Keratinocyte (primary cell): ENCODE data around the gene CCND1. TPM values are rescaled to one million over a fixed set of nuclear protein-coding genes. Genes with fewer than 3 reads are reported as not detected.

Experiments used
- DNase-seq: peaks from one replicate; pipeline ENCODE4 v3.0.0-alpha.2; 2011; ENCODE audit warnings: low read depth, missing footprints, low spot score
- FAIRE-seq: peaks from 2 replicates; lab custom pipeline; 2011; peaks lifted over from hg19 to GRCh38; lab: Jason Lieb, UNC
- H2AFZ ChIP-seq: 2 replicates; pipeline ENCODE4 v1.6.0; 2012; ENCODE audit warnings: low read length, control low read depth, inconsistent platforms; ENCODE audit not compliant: control insufficient read depth
- H3K27ac ChIP-seq: 2 replicates; pipeline ENCODE4 v1.5.1; 2011; ENCODE audit warnings: low read length; ENCODE audit not compliant: control insufficient read depth, insufficient read depth
- H3K27me3 ChIP-seq: 3 replicates; pipeline ENCODE4 v1.6.0; 2011; ENCODE audit warnings: low read length; ENCODE audit not compliant: control insufficient read depth, insufficient read depth; ENCODE audit errors: extremely low read depth
- H3K36me3 ChIP-seq, 2 experiments: 2 replicates in 1 of 2; 3 replicates in 1 of 2; pipeline ENCODE4 v1.5.1; 2011; ENCODE audit warnings: low read length in 2 of 2, mild to moderate bottlenecking in 1 of 2; ENCODE audit not compliant: control insufficient read depth in 2 of 2, insufficient read depth in 2 of 2; ENCODE audit errors: extremely low read depth in 1 of 2
- H3K4me1 ChIP-seq: 3 replicates; pipeline ENCODE4 v1.5.1; 2011; ENCODE audit warnings: low read length; ENCODE audit not compliant: control insufficient read depth, insufficient read depth; ENCODE audit errors: extremely low read depth
- H3K4me2 ChIP-seq: 3 replicates; pipeline ENCODE4 v1.6.0; 2011; ENCODE audit warnings: low read depth, low read length; ENCODE audit not compliant: control insufficient read depth, insufficient read depth; ENCODE audit errors: extremely low read depth
- H3K4me3 ChIP-seq, 3 experiments: fragments of 200-600 bp in 1 of 3; sonication (generic) in 1 of 3; 2 replicates in 2 of 3; 3 replicates in 1 of 3; pipeline ENCODE4 v1.5.1; 2011 to 2016; ENCODE audit warnings: low read length in 3 of 3, mild to moderate bottlenecking in 3 of 3, control low read depth in 2 of 3, inconsistent platforms in 1 of 3, low read depth in 1 of 3, mixed read lengths in 1 of 3, mixed run types in 1 of 3, moderate library complexity in 1 of 3; ENCODE audit not compliant: control insufficient read depth in 2 of 3, insufficient read depth in 2 of 3; ENCODE audit errors: extremely low read depth in 1 of 3
- H3K79me2 ChIP-seq: 2 replicates; pipeline ENCODE4 v1.6.0; 2012; ENCODE audit warnings: low read length; ENCODE audit not compliant: control insufficient read depth, insufficient read depth
- H3K9ac ChIP-seq: 3 replicates; pipeline ENCODE4 v1.6.0; 2011; ENCODE audit warnings: low read length; ENCODE audit not compliant: control insufficient read depth, insufficient read depth; ENCODE audit errors: extremely low read depth
- H3K9me1 ChIP-seq: 3 replicates; pipeline ENCODE4 v1.6.0; 2011; ENCODE audit warnings: low read length; ENCODE audit not compliant: control insufficient read depth, insufficient read depth; ENCODE audit errors: extremely low read depth
- H3K9me3 ChIP-seq: 2 replicates; pipeline ENCODE4 v1.5.1; 2012; ENCODE audit warnings: low read depth, low read length; ENCODE audit not compliant: control insufficient read depth
- H4K20me1 ChIP-seq: 3 replicates; pipeline ENCODE4 v1.6.0; 2011; ENCODE audit warnings: low read length; ENCODE audit not compliant: control insufficient read depth, insufficient read depth; ENCODE audit errors: extremely low read depth
- EZH2 ChIP-seq: IDR thresholded peaks from one replicate; pipeline ENCODE4 v1.6.1; 2012; ENCODE audit warnings: inconsistent platforms, mild to moderate bottlenecking, low read length, moderate library complexity
- dilution Hi-C: fragments of 300-500 bp; cut with MboI; formaldehyde crosslinking; loops from one replicate; pipeline ENCODE4 v1.7.0; 2020; ENCODE audit warnings: low sequenced_read_pairs; ENCODE audit not compliant: extremely low pct_ligation_motif_present
- polyA plus RNA-seq, 5 experiments: library from polyadenylated mRNA; depleted of rRNA in 3 of 5; stranded (reverse) in 3 of 5; stranded (forward) in 1 of 5; unstranded in 1 of 5; fragments of >200 nt; gene quantifications; 1 replicate in 1 of 5; 2 replicates in 3 of 5; 3 replicates in 1 of 5; pipeline versions ENCODE4 v1.2.1 to v1.2.3, GENCODE V29; 2011 to 2012; ENCODE audit warnings: missing spikeins in 2 of 5, low read depth in 1 of 5, low replicate concordance in 1 of 5
- TF ChIP-seq, protein P1 (sequence below), 3 experiments: IDR thresholded peaks in 1 of 3; conservative IDR thresholded peaks in 1 of 3; optimal IDR thresholded peaks in 1 of 3; 2 replicates in 2 of 3; 3 replicates in 1 of 3; pipeline versions ENCODE3 to v1.5.1; 2011; ENCODE audit warnings: low read length in 3 of 3, mild to moderate bottlenecking in 3 of 3, moderate library complexity in 2 of 3, control low read depth in 1 of 3, inconsistent platforms in 1 of 3; ENCODE audit not compliant: insufficient read depth in 2 of 3; ENCODE audit errors: extremely low read depth in 1 of 3

CCND1 gene
- polyA plus RNA-seq, 1 donor (not counting 4 experiments of a cell fraction or from before 2014, with no cell fraction given) = 124 TPM

DNA sequence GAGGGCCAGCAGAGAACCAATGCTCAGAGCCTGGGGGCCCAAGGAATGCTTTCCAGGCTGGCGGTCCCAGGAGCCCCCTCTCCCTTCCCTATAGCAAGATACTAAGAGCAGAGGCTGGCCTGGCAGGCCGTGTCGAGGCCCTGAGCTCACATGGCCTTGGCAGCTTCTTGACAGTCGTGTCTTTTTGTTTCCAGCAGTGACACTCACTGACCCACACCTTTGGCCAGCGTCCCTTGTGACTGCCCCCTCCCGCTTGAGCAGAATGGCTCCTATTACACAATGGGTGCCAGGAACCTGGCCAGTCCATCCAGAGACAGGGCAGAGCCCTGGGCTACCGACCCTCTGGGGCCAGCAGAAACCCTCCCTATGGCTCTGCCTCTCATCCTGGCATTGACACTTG lies 6.4 kb upstream of the CCND1 start:
- Histone ChIP-seq H3K79me2 (no peaks in the 10 kb centered on the region), H4K20me1 (no peaks in the 10 kb centered on the region), H3K4me2 (no peak overlapping the region), H3K27ac (no peak overlapping the region), H3K4me3 (no peak overlapping the region), H2AFZ (no peak overlapping the region), H3K4me1 (peaks cover 17% of the 10 kb centered on the region), H3K9ac (no peak overlapping the region), H3K27me3 (peaks cover 12% of the 10 kb centered on the region), H3K9me3 (no peaks in the 10 kb centered on the region), H3K36me3 (no peaks in the 10 kb centered on the region), H3K9me1 (no peaks in the 10 kb centered on the region)
- FAIRE-seq (no peak), DNase-seq (no peak)
- dilution Hi-C loops = no loop called here
- TF ChIP-seq, protein P1, sequence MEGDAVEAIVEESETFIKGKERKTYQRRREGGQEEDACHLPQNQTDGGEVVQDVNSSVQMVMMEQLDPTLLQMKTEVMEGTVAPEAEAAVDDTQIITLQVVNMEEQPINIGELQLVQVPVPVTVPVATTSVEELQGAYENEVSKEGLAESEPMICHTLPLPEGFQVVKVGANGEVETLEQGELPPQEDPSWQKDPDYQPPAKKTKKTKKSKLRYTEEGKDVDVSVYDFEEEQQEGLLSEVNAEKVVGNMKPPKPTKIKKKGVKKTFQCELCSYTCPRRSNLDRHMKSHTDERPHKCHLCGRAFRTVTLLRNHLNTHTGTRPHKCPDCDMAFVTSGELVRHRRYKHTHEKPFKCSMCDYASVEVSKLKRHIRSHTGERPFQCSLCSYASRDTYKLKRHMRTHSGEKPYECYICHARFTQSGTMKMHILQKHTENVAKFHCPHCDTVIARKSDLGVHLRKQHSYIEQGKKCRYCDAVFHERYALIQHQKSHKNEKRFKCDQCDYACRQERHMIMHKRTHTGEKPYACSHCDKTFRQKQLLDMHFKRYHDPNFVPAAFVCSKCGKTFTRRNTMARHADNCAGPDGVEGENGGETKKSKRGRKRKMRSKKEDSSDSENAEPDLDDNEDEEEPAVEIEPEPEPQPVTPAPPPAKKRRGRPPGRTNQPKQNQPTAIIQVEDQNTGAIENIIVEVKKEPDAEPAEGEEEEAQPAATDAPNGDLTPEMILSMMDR (optimal IDR thresholded peaks at IDR 0.05 in 1 of 3, IDR thresholded peaks at IDR 0.05 in 1 of 3, conservative IDR thresholded peaks at IDR 0.05 in 1 of 3; ENCODE audit: extremely low read depth in 1 of 3, insufficient read depth in 2 of 3, low read length in 3 of 3) = no peak
- TF ChIP-seq EZH2 = no peak

DNA sequence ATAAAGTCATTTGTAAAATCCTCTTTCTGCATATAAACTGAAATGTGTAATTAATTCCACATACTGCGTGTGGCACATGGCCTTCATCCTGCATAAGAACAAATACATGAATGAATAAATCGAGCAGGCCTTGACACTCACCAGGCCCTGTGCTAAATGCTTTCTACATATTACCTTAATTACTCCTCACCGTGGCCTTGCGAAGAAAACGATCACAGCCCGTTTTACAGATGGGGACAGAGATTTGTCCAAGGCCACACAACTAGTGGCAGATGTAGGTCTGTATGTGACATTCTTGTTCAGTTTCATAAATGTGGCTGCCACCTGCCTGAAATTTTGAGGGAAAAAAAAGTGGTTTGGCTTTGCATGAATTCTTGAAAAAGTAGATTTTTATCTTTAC lies 5.8 kb upstream of the CCND1 start:
- Histone ChIP-seq H3K9ac (no peak overlapping the region), H4K20me1 (no peaks in the 10 kb centered on the region), H3K9me1 (no peaks in the 10 kb centered on the region), H3K9me3 (no peaks in the 10 kb centered on the region), H3K4me1 (peaks cover 20% of the 10 kb centered on the region), H3K79me2 (no peaks in the 10 kb centered on the region), H3K4me2 (no peak overlapping the region), H3K4me3 (no peak overlapping the region), H3K27ac (no peak overlapping the region), H2AFZ (no peak overlapping the region), H3K36me3 (no peaks in the 10 kb centered on the region), H3K27me3 (peaks cover 12% of the 10 kb centered on the region)
- FAIRE-seq = no peak
- dilution Hi-C loops = no loop called here
- DNase-seq = no peak
- TF ChIP-seq EZH2 = no peak
